ENCODE measurements around the gene PTER. TPM values are rescaled to one million over a fixed set of nuclear protein-coding genes. Genes with fewer than 3 reads are reported as not detected.
A peak's percentile ranks its signal among the peaks of the same experiment; 100 is the strongest.

Gene PTER
- total and polyA plus RNA-seq, 10 of the 15 experiments (the other 5 are each of a cell fraction or from before 2014, with no cell fraction given) = 16.0 to 31.2 (median 23.1) TPM

- TF ChIP-seq E2F4 (IDR thresholded peaks at IDR 0.05; ENCODE audit: low read depth, low read length) (no peak), CHD1 (IDR thresholded peaks at IDR 0.05; ENCODE audit: low read depth, low read length) (no peak)
- in situ Hi-C loops (cut with MboI) = loop anchor here (10.0 kb wide), 1 partner anchor 650 kb away; no protein-coding TSS in a partner anchor
- Histone ChIP-seq H3K4me3 (no peak overlapping the region), H3K4me2 (ENCODE audit: control insufficient read depth, insufficient read depth) (no peak overlapping the region), H3K9ac (ENCODE audit: control insufficient read depth, insufficient read depth, low read length) (no peak overlapping the region), H3K79me2 (ENCODE audit: control insufficient read depth, insufficient read depth, low read length) (no peaks in the 10 kb centered on the region), H3K9me3 (replicated peaks; ENCODE audit: control insufficient read depth, insufficient read depth, low read length) (no peaks in the 10 kb centered on the region), H3K4me1 (ENCODE audit: control insufficient read depth, insufficient read depth, low read length) (no peaks in the 10 kb centered on the region), H3K27ac (ENCODE audit: control insufficient read depth, insufficient read depth) (no peak overlapping the region), H4K20me1 (ENCODE audit: control insufficient read depth, insufficient read depth) (no peaks in the 10 kb centered on the region), H3K36me3 (ENCODE audit: control insufficient read depth in 2 of 2, insufficient read depth in 2 of 2, low read length in 1 of 2) (no peaks in the 10 kb centered on the region), H2AFZ (ENCODE audit: control insufficient read depth, low read depth, low read length) (no peak overlapping the region), H3K27me3 (replicated peaks in 1 of 2; ENCODE audit: control insufficient read depth in 2 of 2, insufficient read depth in 2 of 2, low read length in 1 of 2) (peaks cover 0 to 3% of the 10 kb centered on the region in 2 experiments; a peak in 1 of 4 replicates)
- RAD21 ChIA-PET (ENCODE audit: unreplicated experiment) = interaction anchor here (0.6 to 1.2 kb wide), 4 partner anchors 32 to 643 kb away, joined by 3 to 4 read pairs (median 4); no protein-coding TSS in a partner anchor
- WGBS (ENCODE audit: insufficient coverage, insufficient replicate concordance, low lambda C conversion rate, missing lambda C conversion rate) = 83% methylated on average over 4 of the region's 4 CpGs
- DNase-seq (ENCODE audit: low read depth, low spot score) = no peak
- BruUV-seq (replicated peaks) = no TSS peak
- CTCF ChIA-PET = interaction anchor here (0.5 to 2.8 kb wide), 17 partner anchors 8 to 667 kb away, joined by 3 to 15 read pairs (median 4); no protein-coding TSS in a partner anchor
- POLR2A ChIA-PET = no interaction called here
- intact Hi-C loops (cut with micrococcal nuclease; ENCODE audit: unreplicated experiment) = no loop called here
- SMC1A ChIA-PET (ENCODE audit: uncharacterized antibody, unreplicated experiment) = interaction anchor here (0.6 to 1.9 kb wide), 8 partner anchors 26 to 642 kb away, joined by 3 to 9 read pairs (median 3); no protein-coding TSS in a partner anchor
- no peak for ATAC-seq
- no peak for FAIRE-seq
These were observed 107.8 kb downstream of the PTER start for GRCh38 chr10:16544591-16544990.

GRCh38 chr10:16545116-16545736 is 108.4 kb downstream of the PTER start:
- ATAC-seq = peak; percentile 95
- Histone ChIP-seq H3K9me3 (replicated peaks; ENCODE audit: control insufficient read depth, insufficient read depth, low read length) (no peaks in the 10 kb centered on the region), H4K20me1 (ENCODE audit: control insufficient read depth, insufficient read depth) (no peaks in the 10 kb centered on the region), H3K79me2 (ENCODE audit: control insufficient read depth, insufficient read depth, low read length) (no peaks in the 10 kb centered on the region), H3K4me3 (no peak overlapping the region), H3K36me3 (ENCODE audit: control insufficient read depth in 2 of 2, insufficient read depth in 2 of 2, low read length in 1 of 2) (no peaks in the 10 kb centered on the region), H3K9ac (ENCODE audit: control insufficient read depth, insufficient read depth, low read length) (no peak overlapping the region), H2AFZ (ENCODE audit: control insufficient read depth, low read depth, low read length) (no peak overlapping the region), H3K4me1 (ENCODE audit: control insufficient read depth, insufficient read depth, low read length) (no peaks in the 10 kb centered on the region), H3K27me3 (replicated peaks in 1 of 2; ENCODE audit: control insufficient read depth in 2 of 2, insufficient read depth in 2 of 2, low read length in 1 of 2) (peaks cover 0 to 3% of the 10 kb centered on the region in 2 experiments; a peak in 1 of 4 replicates), H3K4me2 (ENCODE audit: control insufficient read depth, insufficient read depth) (no peak overlapping the region), H3K27ac (ENCODE audit: control insufficient read depth, insufficient read depth) (no peak overlapping the region)
- ChIA-PET RAD21 (ENCODE audit: unreplicated experiment) (interaction anchor here (0.6 to 1.2 kb wide), 4 partner anchors 257 to 644 kb away, joined by 3 to 4 read pairs (median 3); no protein-coding TSS in a partner anchor), SMC1A (ENCODE audit: uncharacterized antibody, unreplicated experiment) (interaction anchor here (0.6 to 1.9 kb wide), 7 partner anchors 26 to 643 kb away, joined by 3 to 9 read pairs (median 3); no protein-coding TSS in a partner anchor), POLR2A (no interaction called here), CTCF (interaction anchor here (0.5 to 2.8 kb wide), 19 partner anchors 10 to 668 kb away, joined by 3 to 15 read pairs (median 3); no protein-coding TSS in a partner anchor)
- WGBS (ENCODE audit: insufficient coverage, insufficient replicate concordance, low lambda C conversion rate, missing lambda C conversion rate) = 16% methylated on average over 7 of the region's 7 CpGs
- intact Hi-C loops (cut with micrococcal nuclease; ENCODE audit: unreplicated experiment) = loop anchor here (1.0 to 5.0 kb wide), 2 partner anchors 429 to 643 kb away; no protein-coding TSS in a partner anchor
- in situ Hi-C loops (cut with MboI) = loop anchor here (10.0 kb wide), 1 partner anchor 650 kb away; no protein-coding TSS in a partner anchor
- BruUV-seq (replicated peaks) = no TSS peak
- DNase-seq (ENCODE audit: low read depth, low spot score) = no peak
- peak; percentile 85 for FAIRE-seq
- TF ChIP-seq SMARCA5 (IDR thresholded peaks at IDR 0.05) = peak; percentile 51; the same call in 1 of the 2 replicates
- TF ChIP-seq CTCF (IDR thresholded peaks at IDR 0.05 in 2 of 3, conservative IDR thresholded peaks at IDR 0.05 in 1 of 3; ENCODE audit: control insufficient read depth in 2 of 3, extremely low read depth in 1 of 3, insufficient read depth in 1 of 3, low read depth in 3 of 3, low read length in 3 of 3) = peak; percentile 72 to 85 (median 78)
- TF ChIP-seq YY1 (IDR thresholded peaks at IDR 0.05; ENCODE audit: low read depth, low read length) = 0 out of 2 replicates have a peak, but pooled peaks have one; percentile 48
- TF ChIP-seq EED (IDR thresholded peaks at IDR 0.05; ENCODE audit: low read depth) = no peak
- TF ChIP-seq BCLAF1 (IDR thresholded peaks at IDR 0.05) = no peak
- peak; percentile 86 for TF ChIP-seq SMC3 (IDR thresholded peaks at IDR 0.05; ENCODE audit: borderline replicate concordance, low read length)
- TF ChIP-seq RAD21 (IDR thresholded peaks at IDR 0.05; ENCODE audit: insufficient read depth, low read depth, low read length) = peak; percentile 61
